NCI-H187 (cell line): ENCODE data around the gene TSEN15.
"Not testable (repeated sequence)": the region's sequence is repeated elsewhere in the genome, so short reads cannot be mapped to it uniquely, and the experiment has no call there.

Source experiments
- DNase-seq, 2 experiments: peaks; one replicate each; lab custom pipeline; 2025; lab: John Stamatoyannopoulos, UW

Gene TSEN15

GRCh38 chr1:184031409-184032107, 20.0 kb upstream of the TSEN15 start:
- DNase-seq, result no peak

DNA sequence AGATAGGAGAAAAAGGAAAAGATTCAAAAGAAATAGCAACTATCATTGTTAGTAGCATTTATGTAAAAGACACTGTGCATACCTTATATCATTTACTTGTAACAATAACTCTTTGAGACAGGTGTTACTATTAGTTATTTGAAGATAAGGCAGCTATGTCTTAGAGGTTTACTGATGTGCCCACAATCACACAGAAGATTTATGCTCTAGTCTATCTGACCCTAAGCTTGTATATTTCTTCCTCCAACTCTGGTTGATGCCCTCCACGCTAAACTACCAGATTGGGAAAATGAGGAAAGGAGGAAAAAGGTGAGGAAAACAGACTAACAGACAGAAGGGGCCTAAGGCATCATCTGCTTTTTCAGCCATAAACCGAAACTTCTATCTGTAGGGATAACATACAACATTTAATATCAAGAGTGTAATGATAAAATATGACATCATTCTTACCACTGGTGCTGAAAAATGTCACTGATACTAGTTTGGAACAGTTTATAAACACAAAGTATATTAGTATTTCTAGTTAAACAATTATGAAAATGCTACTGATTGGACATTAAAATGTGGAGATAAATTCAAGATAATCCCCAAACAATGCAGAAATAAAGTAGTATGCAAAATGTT, 19.1 kb upstream of the TSEN15 start:
- DNase-seq, result no peak

DNA sequence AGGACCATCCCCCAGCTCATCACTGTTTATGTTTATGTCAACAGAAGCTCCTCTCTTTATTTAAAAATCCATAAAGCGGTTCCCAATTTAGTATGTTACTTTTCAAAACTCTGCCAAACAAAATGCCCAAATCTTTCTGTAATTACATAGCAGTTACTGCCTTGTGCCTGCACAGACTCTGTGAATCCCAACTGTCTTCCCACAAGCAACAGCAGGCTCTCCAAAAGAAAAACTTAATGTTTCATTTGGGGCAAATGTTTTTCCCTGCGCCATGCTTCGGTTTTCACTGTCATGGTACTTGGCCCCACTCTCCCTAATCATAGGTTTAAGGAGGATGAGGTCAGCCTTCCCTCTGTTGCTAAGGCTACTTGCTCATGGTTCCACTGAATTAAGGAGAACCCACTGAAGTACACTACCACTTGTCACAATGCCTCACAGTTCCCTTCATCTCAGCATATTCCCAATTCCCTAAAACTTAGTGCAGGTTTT, 18.6 kb upstream of the TSEN15 start:
- DNase-seq, result no peak

DNA sequence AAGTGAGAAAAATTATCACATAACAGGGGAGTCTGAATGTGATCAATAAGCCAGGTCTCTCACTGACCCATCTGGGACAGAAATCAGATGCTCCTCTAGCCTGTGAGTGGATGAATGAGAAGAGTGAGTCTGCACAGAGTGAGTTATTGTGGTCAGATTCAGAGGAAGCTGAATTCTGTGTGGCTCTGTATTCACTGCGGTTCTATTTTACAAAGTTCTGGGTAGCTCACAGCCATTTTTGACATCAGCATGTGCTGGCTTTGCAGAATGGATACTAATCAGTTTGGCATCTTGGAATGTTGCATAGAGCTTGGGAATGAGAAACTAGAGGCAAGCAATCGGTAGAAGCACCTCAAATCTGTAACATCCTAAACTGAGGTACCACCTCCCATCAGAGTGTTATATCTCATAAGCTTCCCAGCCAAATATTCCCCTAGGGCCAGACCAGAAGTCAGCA, 17.8 kb upstream of the TSEN15 start:
- DNase-seq, result no peak

DNA sequence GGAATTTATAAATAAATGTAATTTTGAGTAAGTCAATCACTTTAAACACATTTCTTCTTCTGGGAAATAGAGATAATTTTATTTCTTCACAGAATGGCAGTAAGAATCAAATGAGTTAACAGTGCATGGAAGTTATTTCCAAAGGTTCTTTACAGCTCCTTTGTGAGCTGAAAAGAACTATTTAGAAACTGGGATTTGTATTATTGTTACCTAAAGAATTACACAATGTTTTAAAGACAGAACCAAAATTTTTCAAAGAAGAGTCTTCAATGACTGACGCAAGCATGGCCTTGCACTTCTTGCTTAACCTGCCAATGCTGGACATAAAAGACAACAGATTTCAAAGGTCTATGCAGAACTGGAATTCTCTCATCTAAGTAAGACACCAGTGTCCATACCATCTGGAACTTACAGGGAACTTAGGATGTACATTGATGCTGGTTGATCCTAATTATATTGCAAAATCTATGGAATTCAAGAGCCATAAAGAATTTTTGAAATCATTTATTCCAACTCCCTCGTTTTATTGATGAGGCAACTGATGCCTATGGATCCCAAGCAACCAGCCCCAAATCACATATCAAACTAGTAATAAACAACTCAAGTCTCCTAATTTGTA, 16.7 kb upstream of the TSEN15 start:
- DNase-seq, result no peak

DNA sequence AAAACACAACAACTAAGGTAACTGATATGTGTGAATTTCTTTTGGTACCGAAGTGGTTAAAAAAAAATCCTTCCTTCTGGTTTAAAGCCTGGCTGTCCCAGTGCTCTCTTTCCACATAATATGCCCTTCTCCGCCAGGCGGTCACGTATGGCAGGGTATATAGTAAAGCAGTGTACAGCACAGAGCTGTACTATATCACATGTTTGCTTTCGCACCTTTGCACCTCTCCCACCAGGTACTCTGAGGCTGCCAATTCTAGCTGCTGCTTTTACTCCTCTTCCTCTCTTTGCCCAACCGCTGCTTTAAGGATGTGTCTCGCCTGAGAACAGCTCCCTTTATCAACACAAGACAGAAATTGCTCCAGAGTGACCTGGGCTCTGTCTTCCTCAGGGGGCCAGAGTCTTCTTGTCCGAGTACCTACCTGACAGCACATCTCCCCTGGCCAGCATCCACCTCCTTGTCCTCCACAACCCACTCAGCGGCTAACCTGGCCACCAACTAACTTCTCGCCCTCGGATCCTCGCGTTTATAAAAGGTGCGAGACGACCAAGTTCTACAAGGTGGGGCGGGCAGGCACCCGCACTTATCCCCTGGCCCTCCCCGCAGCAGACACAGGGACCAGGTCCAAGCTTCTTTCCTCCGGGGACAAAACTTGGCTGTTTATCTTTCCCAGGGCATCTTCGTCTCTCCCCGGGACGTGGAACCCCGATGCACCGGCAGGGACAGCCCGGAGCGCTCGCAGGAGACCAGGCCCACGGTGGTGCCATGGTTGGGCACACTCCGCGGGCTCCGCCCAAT, 15.6 kb upstream of the TSEN15 start:
- DNase-seq, result no peak

- no peak for DNase-seq
Observed at GRCh38 chr1:184036517-184036949, 15.0 kb upstream of the TSEN15 start.

- no peak for DNase-seq
Observed at GRCh38 chr1:184037849-184038591, 13.5 kb upstream of the TSEN15 start.

- DNase-seq, result no peak
Observed at GRCh38 chr1:184039126-184039525, 12.4 kb upstream of the TSEN15 start.

- no peak for DNase-seq
Observed at GRCh38 chr1:184041731-184042130, 9.8 kb upstream of the TSEN15 start.

DNA sequence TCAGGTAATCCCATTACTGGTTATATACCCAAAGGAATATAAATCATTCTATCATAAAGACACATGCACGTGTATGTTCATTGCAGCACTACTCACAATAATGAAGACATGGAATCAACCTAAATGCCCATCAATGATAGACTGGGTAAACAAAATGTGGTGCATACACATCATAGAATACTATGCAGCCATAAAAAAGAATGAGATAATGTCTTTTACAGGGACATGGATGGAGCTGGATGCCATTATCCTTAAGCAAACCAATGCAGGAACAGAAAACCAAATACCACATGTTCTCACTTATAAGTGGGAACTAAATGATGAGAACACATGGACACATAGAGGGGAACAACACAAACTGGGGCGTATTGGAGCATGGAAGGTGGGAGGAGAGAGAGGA, 8.2 kb upstream of the TSEN15 start:
- DNase-seq, result not testable (repeated sequence)

- DNase-seq, result no peak
Observed at GRCh38 chr1:184044603-184045376, 6.7 kb upstream of the TSEN15 start.

GRCh38 chr1:184047541-184047940, 4.0 kb upstream of the TSEN15 start:
- DNase-seq, result not testable (repeated sequence)

DNA sequence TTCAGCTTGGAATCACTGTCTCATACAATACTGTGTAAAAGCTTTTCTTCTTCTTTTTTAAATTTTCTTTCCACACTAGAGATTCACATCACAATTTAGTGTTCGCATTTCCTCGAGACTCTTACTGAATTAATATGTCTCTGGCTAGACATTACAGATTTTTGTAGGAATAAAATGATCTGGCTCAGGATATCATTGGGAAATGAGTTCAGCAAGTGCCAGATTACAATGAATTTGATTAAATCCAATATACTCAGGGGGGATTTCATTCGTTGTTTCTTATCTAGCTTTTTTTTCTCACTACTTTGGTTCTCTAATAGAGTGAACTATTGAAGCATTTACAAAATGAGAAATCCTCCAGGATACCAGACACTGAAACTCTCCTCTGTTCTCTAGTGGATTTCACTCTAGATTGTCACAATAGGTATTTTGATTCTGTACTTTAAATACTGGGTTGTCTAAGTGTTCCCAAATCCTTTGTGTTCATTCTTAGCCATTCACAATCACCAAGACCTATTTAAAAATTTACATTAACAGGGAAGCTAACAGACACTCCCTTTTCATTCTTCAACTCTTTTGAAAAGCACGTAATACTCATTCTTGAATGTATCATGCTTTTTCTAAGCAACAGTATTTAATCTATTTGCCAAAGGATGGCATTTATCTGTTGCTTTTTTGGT, 2.8 kb upstream of the TSEN15 start:
- DNase-seq, result no peak

- DNase-seq, result no peak
Observed at GRCh38 chr1:184049291-184049690, 2.2 kb upstream of the TSEN15 start.

GRCh38 chr1:184049836-184050468, 1.6 kb upstream of the TSEN15 start:
- no peak for DNase-seq

- no peak for DNase-seq
Observed at GRCh38 chr1:184050636-184051035, 894 bp upstream of the TSEN15 start.

DNA sequence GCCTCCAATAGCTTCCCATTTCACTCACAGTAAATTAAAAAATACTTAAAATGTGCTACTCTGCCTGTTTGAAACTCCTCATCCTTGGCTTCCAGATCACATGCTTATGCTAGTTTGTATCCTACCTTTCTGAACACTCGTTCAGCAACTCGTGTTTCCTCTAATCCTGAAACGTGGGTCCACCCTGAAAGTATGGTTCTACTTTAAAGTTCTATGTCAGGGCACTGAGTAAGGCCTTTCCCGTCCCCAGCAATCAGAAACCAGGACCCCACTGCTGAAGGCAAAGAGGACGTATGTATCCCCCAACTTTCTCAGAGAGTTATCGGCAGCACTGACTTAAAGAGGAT, 419 bp upstream of the TSEN15 start:
- DNase-seq, result no peak

GRCh38 chr1:184052194-184052559, 647 bp downstream of the TSEN15 start:
- no peak for DNase-seq

DNA sequence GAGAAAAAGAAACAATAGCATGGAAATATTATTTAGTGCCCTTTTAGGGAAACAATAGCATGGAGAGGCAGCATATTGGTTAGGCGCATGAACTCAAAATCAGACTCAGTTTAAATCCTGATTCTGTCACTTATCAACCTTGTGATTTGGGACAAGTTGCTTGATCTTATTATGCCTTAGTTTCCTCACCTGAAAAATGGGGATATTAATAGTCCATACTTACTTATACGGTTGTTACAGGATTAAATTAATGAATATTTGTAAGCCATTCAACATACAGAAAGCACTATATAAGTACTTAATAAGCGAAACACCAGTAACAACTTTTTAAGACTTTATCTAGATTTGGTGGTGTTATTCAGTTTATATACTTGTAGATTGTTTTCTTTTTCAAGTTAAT, 1.2 kb downstream of the TSEN15 start:
- DNase-seq, result no peak
